T-cell (primary cell): ENCODE measurements around the gene CNNM2. TPM values are rescaled to one million over a fixed set of nuclear protein-coding genes. Genes with fewer than 3 reads are reported as not detected.
"Not testable (repeated sequence)": the region's sequence is repeated elsewhere in the genome, so short reads cannot be mapped to it uniquely, and the experiment has no call there.

ENCODE experiments used
- ATAC-seq, 4 experiments: fragments of 200-7000 bp in 3 of 4; fragments of 150-1000 bp in 1 of 4; cut with Tn5 transposase; replicated peaks in 1 of 4; 1 replicate in 3 of 4; 2 replicates in 1 of 4; pipeline ENCODE4 v1.10.0; 2021; ENCODE audit warnings: moderate library complexity in 3 of 4, mild to moderate bottlenecking in 2 of 4, moderate number of reproducible peaks in 1 of 4
- CTCF ChIA-PET, 2 donors: fragments of 300-600 bp; sonication (Branson Sonifier 250); formaldehyde crosslinking; loops; one replicate each; lab custom pipeline; 2022; ENCODE audit warnings: antibody characterized with exemption in 2 of 2; lab: Charles Lee
- POLR2A ChIA-PET, 2 donors: fragments of 300-600 bp; sonication (Branson Sonifier 250); formaldehyde crosslinking; loops; one replicate each; lab custom pipeline; 2022; ENCODE audit warnings: antibody characterized with exemption in 2 of 2; lab: Charles Lee
- DNase-seq, 35 experiments: peaks; one replicate each; pipeline versions ENCODE4 v3.0.0 to v3.0.0-alpha.2; 2013 to 2023
- H3K27ac ChIP-seq: one replicate; pipeline ENCODE4 v1.5.1; 2013; ENCODE audit warnings: low read length
- H3K27me3 ChIP-seq, 2 experiments: replicated peaks in 1 of 2; 1 replicate in 1 of 2; 2 replicates in 1 of 2; pipeline versions ENCODE4 v1.6.1 to v1.7.0; 2013; ENCODE audit warnings: low read length in 1 of 2, mixed read lengths in 1 of 2; ENCODE audit not compliant: control insufficient read depth in 2 of 2, insufficient read depth in 2 of 2; ENCODE audit errors: extremely low read depth in 1 of 2
- H3K36me3 ChIP-seq, 2 donors: 1 replicate in 1 of 2; 2 replicates in 1 of 2; pipeline versions ENCODE4 v1.6.1 to v1.7.0; 2013; ENCODE audit warnings: low read length in 1 of 2; ENCODE audit not compliant: control insufficient read depth in 2 of 2, insufficient read depth in 1 of 2; ENCODE audit errors: extremely low read depth in 1 of 2
- H3K4me1 ChIP-seq, 2 experiments: 1 replicate in 1 of 2; 2 replicates in 1 of 2; pipeline versions ENCODE4 v1.6.1 to v1.7.0; 2013; ENCODE audit warnings: low read length in 2 of 2, mixed read lengths in 1 of 2; ENCODE audit not compliant: insufficient read depth in 2 of 2, control insufficient read depth in 1 of 2; ENCODE audit errors: extremely low read depth in 1 of 2
- H3K4me3 ChIP-seq, 2 donors: 1 replicate in 1 of 2; 2 replicates in 1 of 2; pipeline versions ENCODE4 v1.5.1 to v1.7.0; 2013; ENCODE audit warnings: mild to moderate bottlenecking in 2 of 2, low read length in 1 of 2, moderate library complexity in 1 of 2; ENCODE audit not compliant: control insufficient read depth in 1 of 2; ENCODE audit errors: extremely low read depth in 1 of 2
- H3K9me3 ChIP-seq: 2 replicates; pipeline ENCODE4 v1.7.0; 2013
- H3K27ac Mint-ChIP-seq, 2 donors: one replicate each; pipeline ENCODE4 v1.8.0; 2020 to 2021; ENCODE audit warnings: mild to moderate bottlenecking in 2 of 2, mixed read lengths in 2 of 2
- H3K27me3 Mint-ChIP-seq, 2 donors: one replicate each; pipeline ENCODE4 v1.8.0; 2021 to 2022; ENCODE audit warnings: mixed read lengths in 2 of 2
- H3K36me3 Mint-ChIP-seq: one replicate; pipeline ENCODE4 v1.8.0; 2021; ENCODE audit warnings: mixed read lengths
- H3K4me1 Mint-ChIP-seq, 3 donors: one replicate each; pipeline ENCODE4 v1.8.0; 2020 to 2022; ENCODE audit warnings: mixed read lengths in 3 of 3, mild to moderate bottlenecking in 1 of 3
- H3K4me3 Mint-ChIP-seq, 3 donors: one replicate each; pipeline ENCODE4 v1.8.0; 2020 to 2022; ENCODE audit warnings: mild to moderate bottlenecking in 3 of 3, mixed read lengths in 3 of 3, moderate library complexity in 3 of 3
- H3K9me3 Mint-ChIP-seq, 3 donors: one replicate each; pipeline ENCODE4 v1.8.0; 2020 to 2022; ENCODE audit warnings: mixed read lengths in 3 of 3
- WGBS: methylation state at CpG from one replicate; pipeline ENCODE4 v1.1.5; 2013; ENCODE audit warnings: missing lambda C conversion rate; ENCODE audit not compliant: insufficient coverage; 5-methylcytosine and 5-hydroxymethylcytosine counted together
- total RNA-seq, 35 experiments: library from RNA in 6 of 35; stranded (reverse) in 6 of 35; fragments of 120-200 nt in 1 of 35; gene quantifications; one replicate each; pipeline versions ENCODE4 v1.2.1 to v1.2.4 and lab custom pipeline; 2013 to 2026

The CNNM2 gene
- total RNA-seq, 5 donors from 2014 or later (not counting 1 experiment from before 2014, with no cell fraction given), result 11.6 to 15.4 (median 14.2) TPM

- DNase-seq, result no peak
- ATAC-seq, result no peak
- H3K27me3 ChIP-seq, result no peaks in the 10 kb centered on the region
- ChIA-PET CTCF (interaction anchor here in 1 of 2 donors (0.6 to 1.1 kb wide), 2 partner anchors 17 to 361 kb away, joined by 3 to 8 read pairs; no protein-coding TSS in a partner anchor), POLR2A (no interaction called here)
- H3K27me3 Mint-ChIP-seq, result no peaks in the 10 kb centered on the region
- H3K4me1 ChIP-seq, result no peaks in the 10 kb centered on the region
- no peaks in the 10 kb centered on the region for H3K9me3 ChIP-seq
- H3K27ac ChIP-seq, result no peak overlapping the region
- H3K27ac Mint-ChIP-seq, result no peak overlapping the region
- no peak overlapping the region for H3K4me3 Mint-ChIP-seq
- H3K36me3 Mint-ChIP-seq, result peaks cover 8% of the 10 kb centered on the region
- no peaks in the 10 kb centered on the region for H3K9me3 Mint-ChIP-seq
- H3K4me3 ChIP-seq, result no peak overlapping the region
- H3K36me3 ChIP-seq, result no peaks in the 10 kb centered on the region
- WGBS, result no CpG with 5 or more reads among the region's 7 CpGs
- no peaks in the 10 kb centered on the region for H3K4me1 Mint-ChIP-seq
Observed at GRCh38 chr10:102965311-102965851, 47.3 kb downstream of the CNNM2 start.

- Histone ChIP-seq H3K27ac (no peak overlapping the region), H3K27me3 (no peaks in the 10 kb centered on the region), H3K4me3 (no peak overlapping the region), H3K36me3 (no peaks in the 10 kb centered on the region), H3K4me1 (no peaks in the 10 kb centered on the region), H3K9me3 (no peaks in the 10 kb centered on the region)
- Mint-ChIP-seq H3K4me3 (no peak overlapping the region), H3K9me3 (no peaks in the 10 kb centered on the region), H3K36me3 (peaks cover 13% of the 10 kb centered on the region), H3K27ac (no peak overlapping the region), H3K27me3 (no peaks in the 10 kb centered on the region), H3K4me1 (no peaks in the 10 kb centered on the region)
- no peak for ATAC-seq
- ChIA-PET POLR2A (no interaction called here), CTCF (no interaction called here)
- DNase-seq, result no peak
Observed at GRCh38 chr10:102967123-102967522, 49.0 kb downstream of the CNNM2 start.

- Histone ChIP-seq H3K9me3 (no peaks in the 10 kb centered on the region), H3K27ac (no peak overlapping the region), H3K27me3 (no peaks in the 10 kb centered on the region), H3K4me1 (no peaks in the 10 kb centered on the region), H3K36me3 (no peaks in the 10 kb centered on the region), H3K4me3 (no peak overlapping the region)
- CTCF ChIA-PET, result no interaction called here
- H3K4me1 Mint-ChIP-seq, result peaks cover 8 to 18% (median 14%) of the 10 kb centered on the region in 3 donors
- no peaks in the 10 kb centered on the region for H3K27me3 Mint-ChIP-seq
- no peak overlapping the region for H3K4me3 Mint-ChIP-seq
- ATAC-seq (no peak), DNase-seq (no peak)
- no peak overlapping the region for H3K27ac Mint-ChIP-seq
- POLR2A ChIA-PET, result no interaction called here
- WGBS, result no CpG with 5 or more reads among the region's 1 CpG
- H3K36me3 Mint-ChIP-seq, result peaks cover 6% of the 10 kb centered on the region
- H3K9me3 Mint-ChIP-seq, result no peaks in the 10 kb centered on the region
Observed at GRCh38 chr10:102970562-102971340, 52.7 kb downstream of the CNNM2 start.

- no peak overlapping the region for H3K27ac ChIP-seq
- ATAC-seq (no peak), DNase-seq (no peak)
- peaks cover 10% of the 10 kb centered on the region for H3K36me3 Mint-ChIP-seq
- no peak overlapping the region for H3K4me3 ChIP-seq
- no peaks in the 10 kb centered on the region for H3K36me3 ChIP-seq
- H3K4me3 Mint-ChIP-seq, result no peak overlapping the region
- no peaks in the 10 kb centered on the region for H3K27me3 ChIP-seq
- no CpG with 5 or more reads among the region's 2 CpGs for WGBS
- CTCF ChIA-PET, result no interaction called here
- no peaks in the 10 kb centered on the region for H3K4me1 ChIP-seq
- no peak overlapping the region for H3K27ac Mint-ChIP-seq
- H3K9me3 Mint-ChIP-seq, result no peaks in the 10 kb centered on the region
- POLR2A ChIA-PET, result no interaction called here
- H3K4me1 Mint-ChIP-seq, result peaks cover 10 to 27% (median 17%) of the 10 kb centered on the region in 3 donors
- no peaks in the 10 kb centered on the region for H3K27me3 Mint-ChIP-seq
- H3K9me3 ChIP-seq, result no peaks in the 10 kb centered on the region
Observed at GRCh38 chr10:102975483-102976379, 57.6 kb downstream of the CNNM2 start.

GRCh38 chr10:102976380-102976726, 58.3 kb downstream of the CNNM2 start:
- H3K36me3 ChIP-seq, H3K9me3 ChIP-seq, H3K4me3 ChIP-seq, POLR2A ChIA-PET, H3K27ac ChIP-seq, H3K9me3 Mint-ChIP-seq, ATAC-seq, H3K27me3 Mint-ChIP-seq, H3K27me3 ChIP-seq, H3K4me1 ChIP-seq, CTCF ChIA-PET, H3K27ac Mint-ChIP-seq, H3K4me3 Mint-ChIP-seq, DNase-seq: not testable (repeated sequence)
- Mint-ChIP-seq H3K4me1 (peaks cover 10 to 27% (median 17%) of the 10 kb centered on the region in 3 donors), H3K36me3 (peaks cover 12% of the 10 kb centered on the region)
- no CpG with 5 or more reads among the region's 3 CpGs for WGBS

- Histone ChIP-seq H3K4me1 (no peaks in the 10 kb centered on the region), H3K27me3 (no peaks in the 10 kb centered on the region), H3K27ac (no peak overlapping the region), H3K36me3 (no peaks in the 10 kb centered on the region), H3K9me3 (no peaks in the 10 kb centered on the region), H3K4me3 (no peak overlapping the region)
- H3K4me3 Mint-ChIP-seq, result no peak overlapping the region
- H3K27ac Mint-ChIP-seq, result no peak overlapping the region
- ATAC-seq (no peak), DNase-seq (no peak)
- WGBS, result 100% methylated on average over 1 of the region's 2 CpGs
- H3K9me3 Mint-ChIP-seq, result no peaks in the 10 kb centered on the region
- H3K27me3 Mint-ChIP-seq, result no peaks in the 10 kb centered on the region
- ChIA-PET POLR2A (no interaction called here), CTCF (no interaction called here)
- peaks cover 2 to 9% (median 4%) of the 10 kb centered on the region in 3 donors for H3K4me1 Mint-ChIP-seq
- peaks cover 15% of the 10 kb centered on the region for H3K36me3 Mint-ChIP-seq
Observed at GRCh38 chr10:102982296-102982695, 64.2 kb downstream of the CNNM2 start.
